ENCODE results near the gene TTLL11.

TTLL11 gene, protein sequence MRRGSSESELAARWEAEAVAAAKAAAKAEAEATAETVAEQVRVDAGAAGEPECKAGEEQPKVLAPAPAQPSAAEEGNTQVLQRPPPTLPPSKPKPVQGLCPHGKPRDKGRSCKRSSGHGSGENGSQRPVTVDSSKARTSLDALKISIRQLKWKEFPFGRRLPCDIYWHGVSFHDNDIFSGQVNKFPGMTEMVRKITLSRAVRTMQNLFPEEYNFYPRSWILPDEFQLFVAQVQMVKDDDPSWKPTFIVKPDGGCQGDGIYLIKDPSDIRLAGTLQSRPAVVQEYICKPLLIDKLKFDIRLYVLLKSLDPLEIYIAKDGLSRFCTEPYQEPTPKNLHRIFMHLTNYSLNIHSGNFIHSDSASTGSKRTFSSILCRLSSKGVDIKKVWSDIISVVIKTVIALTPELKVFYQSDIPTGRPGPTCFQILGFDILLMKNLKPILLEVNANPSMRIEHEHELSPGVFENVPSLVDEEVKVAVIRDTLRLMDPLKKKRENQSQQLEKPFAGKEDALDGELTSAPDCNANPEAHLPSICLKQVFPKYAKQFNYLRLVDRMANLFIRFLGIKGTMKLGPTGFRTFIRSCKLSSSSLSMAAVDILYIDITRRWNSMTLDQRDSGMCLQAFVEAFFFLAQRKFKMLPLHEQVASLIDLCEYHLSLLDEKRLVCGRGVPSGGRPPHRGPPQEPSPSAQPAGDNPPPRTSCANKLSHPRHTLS

DNA sequence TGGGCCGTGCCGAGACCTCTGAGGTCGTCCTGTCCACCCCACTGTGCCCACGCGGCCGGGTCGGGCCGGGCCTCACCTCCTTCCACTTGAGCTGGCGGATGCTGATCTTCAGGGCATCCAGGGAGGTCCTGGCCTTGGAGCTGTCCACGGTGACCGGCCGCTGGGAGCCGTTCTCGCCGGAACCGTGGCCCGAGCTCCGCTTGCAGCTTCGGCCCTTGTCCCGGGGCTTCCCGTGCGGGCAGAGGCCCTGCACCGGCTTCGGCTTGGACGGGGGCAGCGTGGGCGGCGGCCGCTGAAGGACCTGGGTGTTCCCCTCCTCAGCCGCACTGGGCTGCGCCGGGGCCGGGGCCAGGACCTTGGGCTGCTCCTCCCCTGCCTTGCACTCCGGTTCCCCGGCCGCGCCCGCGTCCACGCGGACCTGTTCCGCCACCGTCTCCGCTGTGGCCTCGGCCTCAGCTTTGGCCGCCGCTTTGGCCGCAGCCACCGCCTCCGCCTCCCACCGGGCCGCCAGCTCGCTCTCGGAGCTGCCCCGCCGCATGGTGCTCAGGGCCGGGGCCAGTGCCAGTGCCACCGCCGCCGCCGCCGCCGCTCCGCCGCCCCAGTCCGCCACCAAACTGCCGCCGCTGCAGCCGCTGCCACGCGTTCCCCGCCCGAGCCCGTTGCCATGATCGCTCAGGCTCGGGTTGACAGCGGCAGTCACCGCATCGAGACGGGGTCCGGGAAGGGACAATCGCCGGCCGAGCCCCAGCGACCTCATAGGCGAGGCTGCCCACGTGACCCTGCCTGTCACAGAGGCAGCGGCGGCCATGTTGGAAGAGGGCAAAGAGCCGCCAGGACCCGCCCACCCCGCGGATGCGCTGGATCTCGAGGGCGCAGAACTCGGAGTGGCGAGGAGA lies at the start of gene TTLL11:
Gene TTLL11 (minus strand): TSS at position 698 of the 896 bp plus-strand sequence. CDS start 160 bp downstream, at position 538.
- DNase-seq: peak; percentile 94 to 96

DNA sequence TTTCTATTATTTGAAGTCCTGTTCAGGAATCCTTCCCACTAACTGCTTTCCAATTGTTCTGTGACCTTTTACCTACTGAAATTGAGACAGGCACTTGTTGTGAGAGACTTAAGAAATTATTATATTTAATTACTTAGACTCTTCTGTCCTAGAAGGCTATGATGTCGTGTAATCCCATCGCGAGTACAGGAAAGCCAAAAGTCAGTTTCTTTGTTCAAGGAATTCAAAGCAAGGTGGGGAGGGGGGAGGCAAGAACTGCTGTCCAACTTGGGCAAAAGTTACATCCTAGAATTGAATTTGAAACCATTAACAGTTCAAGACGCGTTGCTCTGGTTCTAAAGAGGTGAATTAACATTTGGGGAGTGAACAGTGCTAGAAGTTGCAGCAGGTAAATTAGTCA lies 48.6 kb upstream of the TTLL11 start:
- no peak for DNase-seq

DNA sequence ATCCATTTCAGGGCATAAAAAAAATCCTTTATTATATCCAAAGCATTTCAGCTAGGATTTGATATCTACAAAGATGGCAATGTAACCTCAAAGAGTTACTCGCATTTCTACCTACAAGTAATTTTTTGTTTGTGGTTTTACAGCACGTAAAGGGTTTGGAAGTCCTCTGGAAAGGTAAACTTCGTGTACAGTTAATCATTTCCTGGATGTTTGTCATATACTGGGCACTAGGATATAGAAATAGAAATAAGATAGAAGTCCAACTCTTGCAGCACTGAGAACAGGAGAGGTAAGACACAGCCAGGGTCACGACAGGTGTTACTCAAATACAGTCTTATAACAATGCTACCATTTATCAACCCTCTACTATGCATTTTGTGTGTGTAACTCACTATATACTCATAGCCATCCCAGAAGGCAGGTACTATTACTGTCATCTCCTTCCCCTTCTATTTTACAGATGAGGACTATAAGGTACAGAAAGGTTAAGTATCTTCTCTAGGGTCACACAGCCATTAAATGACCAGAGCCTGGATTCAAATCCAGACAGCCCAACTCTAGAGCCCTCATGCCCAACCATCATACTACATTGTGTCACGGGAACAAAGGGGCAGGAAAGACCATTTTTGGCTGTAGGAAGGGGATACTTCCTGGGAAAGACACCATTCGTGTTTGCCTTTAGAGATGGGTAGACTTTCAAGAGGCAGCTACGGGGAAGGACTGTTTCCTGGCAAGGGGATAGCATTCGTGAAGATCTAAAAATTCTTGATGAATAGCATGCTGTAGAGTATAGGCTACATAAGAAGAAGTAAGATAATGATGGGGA lies 47.5 kb upstream of the TTLL11 start:
- DNase-seq: no peak

DNA sequence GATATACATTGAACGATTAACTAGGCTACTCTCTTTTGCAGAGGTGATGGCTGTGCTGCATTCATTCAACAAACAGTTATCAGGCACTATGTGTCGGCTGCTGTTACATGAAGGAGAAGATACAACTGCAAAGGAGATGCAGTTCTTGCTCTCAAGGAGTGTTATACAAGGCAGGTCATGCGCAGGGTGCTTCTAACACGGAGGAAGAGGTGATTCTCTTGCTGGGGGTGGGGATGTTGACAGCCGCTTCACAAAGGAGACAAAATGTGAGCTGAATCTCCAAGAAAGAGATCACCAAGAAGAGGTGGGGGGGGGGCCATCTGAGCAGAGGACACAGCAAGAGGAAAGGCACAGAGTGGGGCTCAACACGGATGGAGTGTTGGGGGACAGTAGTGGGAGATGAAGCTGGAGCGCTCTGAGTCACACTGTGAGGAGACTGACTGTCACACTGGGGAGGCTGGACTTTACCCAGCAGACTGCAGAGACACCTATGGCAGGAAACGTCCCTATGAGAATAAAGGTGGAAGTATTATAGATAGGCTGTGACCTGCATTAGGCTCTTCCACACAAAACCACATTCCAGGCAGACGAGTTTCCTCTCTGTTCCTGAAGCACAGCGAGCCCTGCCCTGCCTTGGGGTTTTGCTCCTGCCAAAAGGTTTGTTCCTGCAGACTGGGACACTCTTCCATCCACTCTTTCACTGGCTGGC lies 45.6 kb upstream of the TTLL11 start:
- DNase-seq: no peak

DNA sequence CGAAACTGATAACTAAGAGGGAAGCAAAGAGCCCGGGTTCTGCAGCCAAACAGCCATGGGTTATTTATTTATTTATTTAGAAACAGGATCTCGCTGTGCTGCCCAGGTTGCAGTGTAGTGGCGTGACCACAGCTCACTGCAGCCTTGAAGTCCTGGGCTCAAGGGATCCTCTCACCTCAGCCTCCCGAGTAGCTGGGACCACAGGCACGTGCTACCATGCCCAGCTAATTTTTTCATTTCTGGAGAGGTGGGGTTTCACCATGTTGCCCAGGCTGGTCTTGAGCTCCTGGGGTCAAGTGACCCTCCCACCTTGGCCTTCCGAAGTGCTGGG lies 42.4 kb upstream of the TTLL11 start:
- DNase-seq: no peak

DNA sequence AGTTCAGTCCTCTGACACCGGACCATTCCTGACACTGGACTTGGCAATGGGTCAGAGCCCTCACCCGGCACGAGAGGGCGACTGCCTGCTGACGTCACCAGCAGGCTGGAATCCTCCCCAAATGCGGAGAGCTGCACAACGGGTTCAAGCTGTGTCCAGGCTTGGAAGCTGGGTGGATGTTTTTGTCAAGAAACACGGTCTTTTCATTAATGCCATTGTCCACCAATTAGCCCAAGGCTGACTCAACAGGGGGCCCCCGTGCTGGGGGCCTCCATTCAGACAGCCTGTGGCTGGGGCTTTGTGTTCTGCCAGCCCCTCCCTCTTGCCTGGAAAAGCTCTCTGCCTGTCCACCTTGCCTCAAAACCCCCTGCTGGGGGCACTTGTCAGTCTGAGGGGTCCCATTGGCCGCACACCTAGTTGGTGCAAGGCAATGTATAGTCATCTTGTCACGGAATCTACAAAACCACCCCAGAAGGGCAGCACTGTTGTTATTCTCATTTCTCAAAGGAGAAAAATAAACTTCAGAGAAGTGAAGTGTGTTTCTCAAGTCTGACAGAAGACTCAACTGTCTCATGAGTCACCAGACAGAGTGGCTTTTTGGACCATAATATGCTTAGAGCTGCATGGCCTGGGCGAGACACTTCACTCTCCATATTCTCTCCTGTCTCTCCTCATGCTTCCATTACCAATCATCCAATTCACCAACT lies 41.9 kb upstream of the TTLL11 start:
- DNase-seq: no peak

DNA sequence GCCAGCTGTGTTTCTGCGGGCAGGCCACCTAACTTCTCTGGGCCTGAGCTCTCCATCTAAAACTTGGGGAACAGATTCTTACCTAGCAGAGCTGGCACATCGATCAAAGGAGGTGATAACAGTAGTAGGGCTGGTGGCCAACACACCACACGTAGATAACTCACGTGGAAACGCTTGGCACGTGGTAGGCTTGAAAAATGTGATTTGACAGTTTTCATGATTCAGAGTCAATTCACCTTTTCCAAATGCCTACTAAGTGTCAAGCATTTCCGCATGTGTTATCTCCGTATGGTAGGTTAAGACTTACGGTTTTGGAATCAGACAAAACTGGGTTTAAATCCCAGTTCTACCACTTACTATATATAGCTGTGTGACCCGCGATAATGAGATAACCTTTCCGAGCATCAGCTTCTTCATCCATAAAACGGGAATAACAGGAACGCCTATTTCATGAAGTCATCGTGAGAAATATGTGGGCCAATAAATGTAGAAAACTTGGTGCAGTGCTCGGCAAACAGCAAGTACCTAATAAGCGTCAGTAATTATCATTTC lies 41.0 kb upstream of the TTLL11 start:
- DNase-seq: no peak

DNA sequence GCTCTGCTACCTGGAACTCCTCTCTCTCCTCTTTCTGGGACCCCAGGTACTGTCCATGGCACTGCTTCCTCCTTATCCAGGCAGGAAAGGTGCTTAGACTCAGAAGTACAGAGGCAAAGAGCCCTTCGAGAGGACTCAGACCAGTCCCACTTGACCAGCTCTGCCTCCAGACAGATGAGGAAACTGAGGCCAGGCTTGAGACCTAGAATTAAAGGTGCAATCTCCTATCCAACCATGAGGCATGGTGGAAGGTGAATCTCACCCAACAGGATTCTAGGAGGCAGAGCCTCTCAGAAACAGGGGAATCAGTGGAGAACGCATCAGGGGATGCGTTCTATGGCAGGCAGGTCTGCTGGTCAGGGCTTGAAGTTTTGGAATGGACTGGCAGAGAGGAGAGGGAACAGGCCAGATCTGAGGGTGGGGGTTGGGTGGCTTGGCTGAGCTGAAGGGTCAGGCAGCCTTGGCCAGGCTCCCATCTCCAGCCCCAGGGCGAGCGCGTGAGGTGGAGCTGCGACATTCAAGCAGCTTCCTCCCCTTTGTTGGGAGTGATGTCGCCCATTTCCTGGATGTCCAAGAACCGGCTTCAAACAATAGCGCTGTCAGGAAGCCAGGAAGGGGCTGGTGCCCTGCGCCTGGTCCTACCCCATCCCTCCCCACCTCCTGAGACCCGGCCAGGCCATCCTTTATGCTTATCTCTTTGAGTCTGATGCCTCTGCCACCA lies 40.3 kb upstream of the TTLL11 start:
- no peak for DNase-seq

DNA sequence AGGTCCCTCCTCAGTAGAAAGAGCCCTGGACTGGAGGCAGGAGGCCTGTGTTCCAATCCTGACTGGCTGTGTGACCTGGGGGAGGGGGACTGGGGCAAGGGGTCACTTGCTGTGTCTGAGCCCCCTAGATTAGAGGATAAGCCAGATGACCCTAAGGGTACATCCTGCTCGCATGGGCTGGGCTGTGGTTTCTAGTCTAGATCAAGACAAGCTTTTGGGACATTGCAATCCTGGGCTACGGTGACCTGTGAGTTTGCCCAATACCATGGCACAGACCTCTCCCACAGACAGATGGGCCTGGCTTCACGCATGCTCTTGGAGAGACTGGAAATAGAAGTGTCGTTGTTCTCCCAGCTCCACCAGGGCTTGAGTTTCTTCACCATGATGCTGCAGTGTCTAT lies 39.4 kb upstream of the TTLL11 start:
- no peak for DNase-seq

DNA sequence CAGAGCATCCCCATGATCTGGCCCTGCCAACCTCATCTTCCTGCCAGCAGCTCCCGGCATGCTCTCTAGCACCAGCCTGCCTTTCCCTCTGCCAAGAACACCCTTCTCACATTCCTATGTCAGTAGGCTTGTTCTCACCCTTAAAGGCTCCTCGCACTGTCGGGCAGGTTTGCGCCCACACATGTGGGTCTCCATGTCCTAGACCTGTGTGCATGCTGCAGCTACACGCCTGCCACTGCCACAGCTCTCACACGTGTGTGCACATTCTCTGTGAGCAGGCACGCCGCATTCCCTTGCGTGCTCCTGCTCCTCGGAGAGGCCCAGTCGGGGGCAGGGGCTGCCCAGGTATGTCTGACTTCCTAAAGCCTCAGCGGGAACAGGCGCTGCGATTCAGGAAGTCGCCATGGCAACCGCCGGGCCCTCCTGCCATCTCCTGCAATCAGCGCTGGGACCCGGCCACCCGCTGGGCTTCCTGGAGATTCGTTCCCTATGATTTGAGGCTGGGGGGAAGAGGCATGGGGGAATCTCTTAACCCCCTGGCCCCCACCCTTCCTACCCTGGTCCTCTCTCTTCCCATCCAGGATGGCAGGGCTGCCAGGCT lies 38.4 kb upstream of the TTLL11 start:
- DNase-seq: no peak

DNA sequence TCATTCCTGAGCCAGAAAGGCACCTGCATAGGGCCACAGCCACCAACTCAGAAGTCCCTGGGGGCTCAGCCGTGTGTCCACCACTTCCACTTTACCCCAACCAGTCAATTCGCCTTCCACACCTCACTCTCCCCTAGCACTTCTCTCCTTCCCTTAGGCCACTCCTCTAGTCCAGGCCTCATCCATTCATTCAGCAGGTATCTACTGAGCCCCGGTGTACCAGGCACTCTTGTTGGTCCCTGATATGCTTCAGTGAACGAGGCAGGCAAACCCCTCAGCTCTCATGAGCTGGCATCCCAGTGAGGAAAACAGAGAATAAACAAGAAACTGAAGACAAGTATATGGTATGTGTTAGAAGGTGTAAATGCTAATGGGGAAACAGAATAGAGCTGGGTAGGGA lies 37.7 kb upstream of the TTLL11 start:
- no peak for DNase-seq

DNA sequence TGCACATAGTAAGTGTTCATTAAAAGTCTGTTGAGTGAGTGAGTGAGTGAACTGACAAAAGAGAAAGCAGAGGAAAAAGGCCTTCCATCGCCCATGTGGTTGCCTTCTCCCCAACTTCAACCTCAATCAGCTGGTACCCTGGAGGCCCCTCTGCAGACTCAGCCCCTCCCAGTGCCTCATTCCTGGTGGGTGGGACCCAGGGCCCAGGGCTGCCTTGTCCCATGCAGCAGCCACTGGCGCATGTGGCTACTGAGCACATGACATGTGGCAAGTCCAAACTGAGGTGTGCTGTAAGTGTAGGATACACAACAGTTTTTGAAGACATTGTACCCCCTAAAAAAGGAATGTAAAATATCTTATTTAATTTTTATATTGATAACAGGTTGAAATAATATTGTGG lies 36.9 kb upstream of the TTLL11 start:
- no peak for DNase-seq

DNA sequence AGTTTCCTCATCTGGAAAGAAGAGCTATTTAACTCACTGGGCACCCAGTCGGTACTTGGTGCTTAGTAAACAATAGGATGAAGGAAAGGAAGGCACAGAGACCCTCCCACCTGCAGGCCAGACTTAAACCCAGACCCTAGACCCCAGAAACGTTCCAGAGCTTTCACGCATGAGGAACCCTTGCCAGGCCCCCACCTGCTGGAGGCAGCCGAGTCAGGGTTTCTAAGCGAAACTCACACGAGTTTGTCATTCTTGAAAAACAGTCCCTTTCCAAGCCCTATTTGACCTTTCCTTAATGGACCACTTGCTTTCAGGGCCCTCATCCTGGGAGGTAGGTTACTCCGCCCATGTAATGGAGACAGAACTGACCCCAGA lies 35.8 kb upstream of the TTLL11 start:
- DNase-seq: no peak

DNA sequence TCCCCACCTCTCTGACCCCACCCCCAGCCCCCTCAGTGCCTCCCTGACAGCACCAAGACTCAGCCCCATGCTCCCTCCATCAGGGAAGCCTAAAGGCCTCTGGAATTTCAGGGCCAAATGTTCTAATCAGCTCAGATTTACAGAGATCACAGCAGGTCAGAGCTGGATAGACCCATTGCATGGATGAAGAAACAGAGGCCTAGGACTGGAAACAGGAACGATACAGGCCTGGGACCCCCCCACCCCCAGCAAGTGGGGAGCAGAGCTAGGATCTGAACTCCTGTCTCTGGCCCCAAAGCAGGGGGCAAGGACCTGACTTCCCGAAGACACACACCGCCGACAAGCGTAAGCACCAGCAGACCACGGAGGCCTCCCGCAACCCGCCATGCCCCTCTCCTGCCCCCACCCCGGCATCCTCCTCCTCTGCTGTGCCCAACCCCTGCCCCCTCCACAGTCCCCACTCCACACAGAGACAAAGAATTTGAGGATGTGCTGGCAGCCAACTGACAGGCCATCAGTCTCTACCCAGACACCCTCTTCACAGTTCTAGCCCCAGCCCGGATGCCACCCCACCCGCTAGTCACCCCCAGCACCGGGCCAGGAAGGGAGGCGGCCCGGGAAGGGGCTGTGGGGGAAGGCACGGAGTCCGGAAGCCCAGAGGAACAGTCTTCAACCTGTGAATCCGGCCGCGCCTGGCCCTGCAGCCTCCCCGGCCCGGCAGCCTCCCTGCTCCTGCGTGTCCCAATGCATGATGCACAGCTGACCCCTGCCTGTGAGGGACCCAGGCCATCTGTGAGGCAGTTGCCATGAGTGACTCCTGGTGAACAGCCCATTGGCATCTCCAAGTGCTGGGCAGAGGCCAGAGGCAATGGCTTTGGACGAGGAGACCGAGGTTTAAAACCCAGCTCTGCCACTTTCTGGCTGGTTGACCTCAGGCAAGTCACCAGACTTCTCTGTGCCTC lies 35.2 kb upstream of the TTLL11 start:
- DNase-seq: no peak

DNA sequence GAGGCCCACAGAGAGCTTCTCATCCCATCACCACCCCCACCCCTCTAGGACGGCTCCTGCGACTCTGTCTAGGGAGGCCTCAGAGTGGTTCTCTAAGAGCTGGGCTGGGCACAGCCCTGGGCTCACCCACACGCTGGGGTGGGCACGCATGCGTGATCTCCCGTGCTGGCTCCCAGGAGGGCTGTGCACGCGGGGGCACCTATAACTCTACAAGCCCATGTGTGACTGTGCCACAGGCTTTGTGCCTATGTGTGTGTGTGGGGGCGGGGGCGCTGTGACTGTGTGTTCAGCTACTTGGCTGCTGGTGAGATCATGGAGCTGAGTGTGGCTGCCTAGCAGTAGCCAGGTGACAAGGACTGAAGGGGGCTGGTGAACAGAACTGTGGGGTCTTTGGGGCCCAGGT lies 34.3 kb upstream of the TTLL11 start:
- no peak for DNase-seq

DNA sequence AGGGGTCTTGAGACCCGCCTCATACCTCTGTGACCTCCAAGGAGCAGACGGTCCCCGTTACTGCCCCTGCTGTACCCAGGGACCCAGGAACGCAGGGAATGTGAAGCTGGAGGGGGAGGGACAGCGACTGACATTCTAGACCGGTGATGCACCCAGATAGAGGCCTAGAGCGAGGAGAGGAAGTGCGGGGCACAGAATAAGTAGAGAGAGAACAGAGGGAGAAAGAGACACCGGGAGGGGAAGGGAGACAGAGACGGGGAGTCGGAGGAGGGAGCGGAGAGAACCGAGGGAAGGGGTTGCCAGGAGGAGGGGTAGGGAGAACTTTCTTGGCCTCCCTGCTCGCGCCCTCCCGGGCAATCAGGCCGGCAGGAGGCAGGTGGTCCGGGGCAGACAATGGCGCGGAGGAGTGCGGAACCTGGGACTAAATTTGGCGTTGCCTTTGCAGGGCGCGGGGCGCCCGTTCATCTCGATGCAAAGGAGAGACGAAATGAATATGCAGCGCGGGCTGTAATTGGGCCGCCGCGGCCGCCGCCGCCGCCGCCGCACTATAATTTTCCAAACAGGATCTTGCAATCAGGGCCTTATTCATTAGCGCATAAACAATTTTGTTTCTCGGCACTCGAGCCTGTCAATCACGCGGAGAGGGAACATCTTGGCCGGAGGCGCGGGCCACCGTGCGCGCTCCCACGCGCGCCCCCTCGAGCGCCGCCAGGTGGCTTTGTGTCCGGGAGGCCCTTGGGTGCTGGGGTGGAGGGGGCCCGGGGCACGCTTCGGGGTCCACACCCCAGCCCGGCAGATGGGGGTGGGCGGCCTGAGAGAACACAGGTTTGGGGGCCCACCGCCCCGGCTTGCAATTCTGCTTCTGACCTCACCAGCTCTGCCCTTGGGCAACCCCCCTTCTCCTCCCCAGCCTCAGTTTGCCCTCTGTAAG lies 33.5 kb upstream of the TTLL11 start:
- no peak for DNase-seq

Measured in inflammatory macrophage treated with lipopolysaccharide for 1 hour (primary cell).